ENCODE measurements around the gene DNAH10. TPM values are rescaled to one million over a fixed set of nuclear protein-coding genes. Genes with fewer than 3 reads are reported as not detected.

The DNAH10 gene
- polyA plus RNA-seq, 2 of the 4 experiments (the other 2 are of a cell fraction) = 0.14 to 0.39 TPM

DNA sequence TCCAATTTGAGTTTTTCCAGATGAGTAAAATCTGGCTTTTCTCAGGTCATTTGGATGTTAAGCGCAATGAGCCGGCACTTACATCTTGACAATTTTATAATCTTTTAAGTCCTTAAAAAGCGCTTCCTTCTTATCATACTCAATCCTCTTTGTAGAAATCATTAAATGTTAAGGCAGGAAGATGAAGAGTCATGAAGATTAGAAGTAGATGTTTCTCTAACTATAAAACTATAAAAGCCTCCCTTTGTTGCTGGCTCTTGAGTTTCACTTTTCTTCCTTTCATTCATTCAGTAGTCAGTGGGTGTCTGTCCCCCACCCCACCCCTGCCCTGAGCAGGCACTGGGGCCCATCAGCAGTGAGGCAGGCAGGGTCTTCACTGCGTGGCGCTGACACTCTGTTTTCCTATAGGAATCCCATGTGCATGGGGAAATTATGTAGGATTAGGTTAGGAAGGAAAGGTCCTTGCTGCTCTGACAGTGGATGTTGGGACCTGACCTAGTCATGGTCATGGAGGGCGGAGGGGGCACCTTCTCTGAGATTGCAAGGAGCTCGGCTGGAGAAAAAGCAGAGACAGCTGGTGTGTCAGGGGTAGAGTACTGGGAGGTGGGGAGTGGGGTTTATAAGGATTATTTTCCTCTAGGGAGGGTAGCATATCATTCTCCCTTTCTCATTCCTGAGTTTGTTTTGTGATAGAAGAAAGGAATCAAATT lies 144.8 kb downstream of the DNAH10 start:
- CTCF ChIA-PET = interaction anchor here (0.6 to 1.6 kb wide), 3 partner anchors 11 to 34 kb away, joined by 3 to 4 read pairs (median 3); no protein-coding TSS in a partner anchor
- no peak overlapping the region for H3K27ac ChIP-seq
- H3K4me2 ChIP-seq = no peak overlapping the region
- no peaks in the 10 kb centered on the region for H3K4me1 ChIP-seq
- no peak overlapping the region for H3K4me3 ChIP-seq
- ATAC-seq (no peak), FAIRE-seq (no peak), DNase-seq (ENCODE audit: low read depth in 1 of 2, low spot score in 1 of 2) (no peak)
- POLR2A ChIA-PET = no interaction called here
- WGBS (ENCODE audit: missing lambda C conversion rate) = 89% methylated on average over 7 of the region's 7 CpGs
- H3K9me3 ChIP-seq = no peaks in the 10 kb centered on the region
- TF ChIP-seq CHD2 (IDR thresholded peaks at IDR 0.05; ENCODE audit: low read length, partially characterized antibody) (no peak), GATA3 (IDR thresholded peaks at IDR 0.05; ENCODE audit: borderline replicate concordance) (no peak), NR3C1 (IDR thresholded peaks at IDR 0.05) (no peak), EHF (CRISPR knock-in tag; IDR thresholded peaks at IDR 0.05) (no peak), ZNF302 (CRISPR knock-in tag; IDR thresholded peaks at IDR 0.05) (no peak), EHMT2 (IDR thresholded peaks at IDR 0.05; ENCODE audit: low read depth) (no peak)

DNA sequence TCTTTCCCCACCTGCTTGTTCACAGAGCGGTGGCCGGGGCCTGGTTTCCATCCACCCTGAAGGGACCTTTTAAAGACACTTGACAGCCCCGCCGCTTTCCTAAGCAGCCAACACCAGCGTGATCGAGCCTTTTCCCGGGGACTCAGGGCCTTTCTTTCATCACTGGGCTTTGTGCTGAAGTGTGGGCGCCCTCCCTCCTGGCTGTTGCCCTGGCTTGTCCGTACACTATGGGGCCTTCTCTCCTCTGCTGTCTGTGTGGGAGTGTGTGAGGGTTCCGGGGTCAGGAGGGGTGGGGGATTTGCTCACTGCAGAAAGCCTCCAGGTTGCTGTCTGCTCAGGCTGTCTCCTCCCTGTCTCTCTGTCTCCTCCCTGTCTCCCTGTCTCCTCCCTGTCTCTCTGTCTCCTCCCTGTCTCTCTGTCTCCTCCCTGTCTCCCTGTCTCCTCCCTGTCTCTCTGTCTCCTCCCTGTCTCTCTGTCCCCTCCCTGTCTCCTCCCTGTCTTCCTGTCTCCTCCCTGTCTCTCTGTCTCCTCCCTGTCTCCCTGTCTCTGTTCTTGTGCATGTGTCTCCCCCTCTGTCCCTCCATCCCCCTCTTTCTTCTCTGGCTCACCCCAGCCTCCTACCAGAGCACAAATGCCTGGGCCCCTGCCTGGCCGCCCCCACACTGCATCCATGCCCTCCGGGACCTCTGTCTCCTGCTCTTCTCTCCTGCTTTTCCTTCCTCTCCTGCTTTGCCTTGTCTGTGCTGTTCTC lies 145.8 kb downstream of the DNAH10 start:
- no peak for FAIRE-seq
- Histone ChIP-seq H3K27ac (peak overlapping the region in 1 of 2 experiments; percentile 32; a peak in 1 of 6 replicates), H3K9me3 (no peaks in the 10 kb centered on the region), H3K4me2 (no peak overlapping the region), H3K4me1 (no peaks in the 10 kb centered on the region), H3K4me3 (no peak overlapping the region)
- WGBS (ENCODE audit: missing lambda C conversion rate) = 82% methylated on average over 12 of the region's 12 CpGs
- TF ChIP-seq JUNB (IDR thresholded peaks at IDR 0.05) (no peak), EP300 (IDR thresholded peaks at IDR 0.05) (no peak)
- CTCF ChIA-PET = interaction anchor here (0.6 kb wide), 1 partner anchor 35 kb away, joined by 3 read pairs; no protein-coding TSS in a partner anchor
- DNase-seq (ENCODE audit: low read depth in 1 of 2, low spot score in 1 of 2) = no peak
- POLR2A ChIA-PET = no interaction called here
- ATAC-seq = peak; percentile 14 to 60; a peak in 4 of 6 replicates

DNA sequence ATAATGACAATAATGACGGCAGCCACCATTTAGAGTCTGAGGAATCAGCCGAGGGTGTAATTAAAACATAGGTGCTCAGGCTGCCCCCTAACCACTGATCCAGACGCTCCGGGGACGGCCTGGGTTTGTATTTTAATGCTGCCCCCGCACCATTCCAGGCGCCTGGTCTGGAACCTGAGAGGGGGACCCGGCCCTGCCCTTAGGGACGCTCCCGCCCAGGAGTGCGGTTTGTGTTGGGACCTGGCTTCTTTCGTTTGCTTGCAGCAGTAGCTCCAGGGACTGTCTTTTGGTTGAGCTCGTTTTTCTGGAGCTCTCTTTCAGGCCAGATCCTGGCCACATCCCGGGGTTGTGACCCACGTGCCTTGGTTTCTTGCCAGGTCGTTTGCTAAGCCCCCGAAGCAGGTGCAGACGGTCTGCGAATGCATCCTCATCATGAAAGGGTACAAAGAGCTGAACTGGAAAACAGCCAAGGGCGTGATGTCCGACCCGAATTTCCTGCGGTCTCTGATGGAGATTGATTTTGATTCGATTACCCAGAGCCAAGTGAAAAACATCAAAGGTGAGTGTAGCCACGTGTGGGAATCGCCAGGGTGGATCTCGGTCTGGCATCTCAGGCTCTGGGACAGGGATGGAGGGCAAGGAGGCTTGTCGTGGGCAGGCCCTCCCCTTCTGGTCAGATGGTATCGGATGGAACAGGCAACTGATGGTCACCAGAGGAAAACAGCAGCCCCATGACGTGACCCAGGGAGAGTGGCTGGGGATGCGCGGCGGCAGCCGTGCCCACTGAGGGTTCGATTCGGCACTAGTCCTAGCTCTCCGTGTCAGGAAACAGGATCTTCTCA lies 147.0 kb downstream of the DNAH10 start:
- Histone ChIP-seq H3K4me3 (no peak overlapping the region), H3K4me1 (no peaks in the 10 kb centered on the region), H3K9me3 (no peaks in the 10 kb centered on the region), H3K27ac (no peak overlapping the region), H3K4me2 (no peak overlapping the region)
- CTCF ChIA-PET = interaction anchor here (1.7 kb wide), 1 partner anchor 17 kb away, joined by 4 read pairs; no protein-coding TSS in a partner anchor
- FAIRE-seq (no peak), DNase-seq (ENCODE audit: low read depth in 1 of 2, low spot score in 1 of 2) (no peak), ATAC-seq (no peak; a peak in 1 of 6 replicates)
- TF ChIP-seq TFCP2L1 (CRISPR knock-in tag; IDR thresholded peaks at IDR 0.05) = no peak
- no peak for TF ChIP-seq POLR2A (IDR thresholded peaks at IDR 0.05; ENCODE audit: low read length)
- TF ChIP-seq ZFP36 (IDR thresholded peaks at IDR 0.05; ENCODE audit: borderline replicate concordance, partially characterized antibody) = no peak
- TF ChIP-seq, protein P1, sequence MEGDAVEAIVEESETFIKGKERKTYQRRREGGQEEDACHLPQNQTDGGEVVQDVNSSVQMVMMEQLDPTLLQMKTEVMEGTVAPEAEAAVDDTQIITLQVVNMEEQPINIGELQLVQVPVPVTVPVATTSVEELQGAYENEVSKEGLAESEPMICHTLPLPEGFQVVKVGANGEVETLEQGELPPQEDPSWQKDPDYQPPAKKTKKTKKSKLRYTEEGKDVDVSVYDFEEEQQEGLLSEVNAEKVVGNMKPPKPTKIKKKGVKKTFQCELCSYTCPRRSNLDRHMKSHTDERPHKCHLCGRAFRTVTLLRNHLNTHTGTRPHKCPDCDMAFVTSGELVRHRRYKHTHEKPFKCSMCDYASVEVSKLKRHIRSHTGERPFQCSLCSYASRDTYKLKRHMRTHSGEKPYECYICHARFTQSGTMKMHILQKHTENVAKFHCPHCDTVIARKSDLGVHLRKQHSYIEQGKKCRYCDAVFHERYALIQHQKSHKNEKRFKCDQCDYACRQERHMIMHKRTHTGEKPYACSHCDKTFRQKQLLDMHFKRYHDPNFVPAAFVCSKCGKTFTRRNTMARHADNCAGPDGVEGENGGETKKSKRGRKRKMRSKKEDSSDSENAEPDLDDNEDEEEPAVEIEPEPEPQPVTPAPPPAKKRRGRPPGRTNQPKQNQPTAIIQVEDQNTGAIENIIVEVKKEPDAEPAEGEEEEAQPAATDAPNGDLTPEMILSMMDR (IDR thresholded peaks at IDR 0.05) = no peak
- no peak for TF ChIP-seq FOSL2 (IDR thresholded peaks at IDR 0.05)
- TF ChIP-seq FOSL2 (CRISPR knock-in tag; IDR thresholded peaks at IDR 0.05) = no peak
- no peak for TF ChIP-seq JUNB (IDR thresholded peaks at IDR 0.05)
- TF ChIP-seq NFE2L2 (conservative IDR thresholded peaks at IDR 0.05; ENCODE audit: low read length) = no peak
- TF ChIP-seq, protein P2, sequence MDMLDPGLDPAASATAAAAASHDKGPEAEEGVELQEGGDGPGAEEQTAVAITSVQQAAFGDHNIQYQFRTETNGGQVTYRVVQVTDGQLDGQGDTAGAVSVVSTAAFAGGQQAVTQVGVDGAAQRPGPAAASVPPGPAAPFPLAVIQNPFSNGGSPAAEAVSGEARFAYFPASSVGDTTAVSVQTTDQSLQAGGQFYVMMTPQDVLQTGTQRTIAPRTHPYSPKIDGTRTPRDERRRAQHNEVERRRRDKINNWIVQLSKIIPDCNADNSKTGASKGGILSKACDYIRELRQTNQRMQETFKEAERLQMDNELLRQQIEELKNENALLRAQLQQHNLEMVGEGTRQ (IDR thresholded peaks at IDR 0.05) = no peak
- no peak for TF ChIP-seq EHF (CRISPR knock-in tag; IDR thresholded peaks at IDR 0.05)
- TF ChIP-seq KDM5A (IDR thresholded peaks at IDR 0.05) = no peak
- no peak for TF ChIP-seq BHLHE40 (IDR thresholded peaks at IDR 0.05; ENCODE audit: low read depth, low read length)
- TF ChIP-seq EP300 (IDR thresholded peaks at IDR 0.05) = no peak
- no peak for TF ChIP-seq POLR2AphosphoS2 (conservative IDR thresholded peaks at IDR 0.05; ENCODE audit: low read length)
- TF ChIP-seq MYC (IDR thresholded peaks at IDR 0.05; ENCODE audit: borderline replicate concordance, low read length) = no peak
- no peak for TF ChIP-seq HOXB5 (CRISPR knock-in tag; IDR thresholded peaks at IDR 0.05)
- TF ChIP-seq CHD4 (IDR thresholded peaks at IDR 0.05; ENCODE audit: borderline replicate concordance) = no peak
- TF ChIP-seq, protein P3, sequence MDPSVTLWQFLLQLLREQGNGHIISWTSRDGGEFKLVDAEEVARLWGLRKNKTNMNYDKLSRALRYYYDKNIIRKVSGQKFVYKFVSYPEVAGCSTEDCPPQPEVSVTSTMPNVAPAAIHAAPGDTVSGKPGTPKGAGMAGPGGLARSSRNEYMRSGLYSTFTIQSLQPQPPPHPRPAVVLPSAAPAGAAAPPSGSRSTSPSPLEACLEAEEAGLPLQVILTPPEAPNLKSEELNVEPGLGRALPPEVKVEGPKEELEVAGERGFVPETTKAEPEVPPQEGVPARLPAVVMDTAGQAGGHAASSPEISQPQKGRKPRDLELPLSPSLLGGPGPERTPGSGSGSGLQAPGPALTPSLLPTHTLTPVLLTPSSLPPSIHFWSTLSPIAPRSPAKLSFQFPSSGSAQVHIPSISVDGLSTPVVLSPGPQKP (IDR thresholded peaks at IDR 0.05; ENCODE audit: low read depth, low read length) = no peak
- no peak for TF ChIP-seq ZC3H11A (IDR thresholded peaks at IDR 0.05)
- TF ChIP-seq ZSCAN20 (CRISPR knock-in tag; IDR thresholded peaks at IDR 0.05) = no peak
- 77% methylated on average over 37 of the region's 37 CpGs for WGBS (ENCODE audit: missing lambda C conversion rate)
- POLR2A ChIA-PET = no interaction called here
